ENCODE measurements around the gene LKAAEAR1.

DNA sequence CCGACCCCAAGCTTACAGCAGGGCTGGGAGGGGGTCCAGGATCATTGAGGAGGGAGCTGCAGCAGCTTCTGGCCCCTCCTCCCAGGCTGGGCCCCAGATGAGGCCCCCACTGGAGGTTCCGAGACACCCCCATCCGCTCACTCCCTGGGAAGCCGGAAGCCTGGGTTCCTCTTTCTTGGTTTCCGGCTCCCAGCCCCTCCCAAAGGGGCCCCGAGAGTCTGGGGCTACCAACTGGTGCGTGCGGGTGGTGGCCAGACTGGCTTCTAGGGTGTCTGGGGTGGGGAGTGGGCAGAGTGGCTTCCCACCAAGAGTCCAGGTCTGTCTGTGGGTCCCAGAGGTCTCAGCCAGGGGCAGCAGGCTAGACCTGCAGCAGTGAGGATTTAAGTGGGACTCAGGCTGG is 7.1 kb downstream of the LKAAEAR1 start:
- TF ChIP-seq, protein P1, sequence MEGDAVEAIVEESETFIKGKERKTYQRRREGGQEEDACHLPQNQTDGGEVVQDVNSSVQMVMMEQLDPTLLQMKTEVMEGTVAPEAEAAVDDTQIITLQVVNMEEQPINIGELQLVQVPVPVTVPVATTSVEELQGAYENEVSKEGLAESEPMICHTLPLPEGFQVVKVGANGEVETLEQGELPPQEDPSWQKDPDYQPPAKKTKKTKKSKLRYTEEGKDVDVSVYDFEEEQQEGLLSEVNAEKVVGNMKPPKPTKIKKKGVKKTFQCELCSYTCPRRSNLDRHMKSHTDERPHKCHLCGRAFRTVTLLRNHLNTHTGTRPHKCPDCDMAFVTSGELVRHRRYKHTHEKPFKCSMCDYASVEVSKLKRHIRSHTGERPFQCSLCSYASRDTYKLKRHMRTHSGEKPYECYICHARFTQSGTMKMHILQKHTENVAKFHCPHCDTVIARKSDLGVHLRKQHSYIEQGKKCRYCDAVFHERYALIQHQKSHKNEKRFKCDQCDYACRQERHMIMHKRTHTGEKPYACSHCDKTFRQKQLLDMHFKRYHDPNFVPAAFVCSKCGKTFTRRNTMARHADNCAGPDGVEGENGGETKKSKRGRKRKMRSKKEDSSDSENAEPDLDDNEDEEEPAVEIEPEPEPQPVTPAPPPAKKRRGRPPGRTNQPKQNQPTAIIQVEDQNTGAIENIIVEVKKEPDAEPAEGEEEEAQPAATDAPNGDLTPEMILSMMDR (conservative IDR thresholded peaks at IDR 0.05; ENCODE audit: low read depth in 2 of 2), result no peak
- no peak for TF ChIP-seq POLR2AphosphoS5 (IDR thresholded peaks at IDR 0.05; ENCODE audit: low read depth)
